HPDE6-E6E7 (cell line): ENCODE data around the gene STRA8.

ENCODE experiments used
- DNase-seq: peaks from one replicate; pipeline ENCODE4 v3.0.0; 2011; ENCODE audit warnings: missing footprints; ENCODE audit errors: extremely low spot score

Gene STRA8

DNA sequence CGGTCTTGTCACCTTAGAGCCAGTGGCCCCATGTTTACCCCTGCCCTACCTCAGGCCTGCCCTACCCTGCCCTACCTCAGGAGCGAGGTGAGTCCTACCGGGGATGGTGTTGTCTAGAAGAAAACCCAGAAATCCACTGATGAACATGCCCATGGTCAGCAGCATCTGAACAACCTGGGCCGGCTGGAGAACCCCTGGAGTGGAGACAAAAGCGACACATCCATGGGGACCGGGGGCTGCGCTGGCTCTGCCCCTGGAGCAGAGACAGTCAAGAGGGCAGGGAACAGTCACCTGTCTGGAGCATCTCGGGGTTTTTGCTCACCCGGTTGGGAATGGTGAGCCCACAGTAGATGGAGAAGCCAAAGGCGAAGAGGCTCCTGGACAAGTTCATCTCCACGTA is 36.3 kb downstream of the STRA8 start:
- DNase-seq = no peak

DNA sequence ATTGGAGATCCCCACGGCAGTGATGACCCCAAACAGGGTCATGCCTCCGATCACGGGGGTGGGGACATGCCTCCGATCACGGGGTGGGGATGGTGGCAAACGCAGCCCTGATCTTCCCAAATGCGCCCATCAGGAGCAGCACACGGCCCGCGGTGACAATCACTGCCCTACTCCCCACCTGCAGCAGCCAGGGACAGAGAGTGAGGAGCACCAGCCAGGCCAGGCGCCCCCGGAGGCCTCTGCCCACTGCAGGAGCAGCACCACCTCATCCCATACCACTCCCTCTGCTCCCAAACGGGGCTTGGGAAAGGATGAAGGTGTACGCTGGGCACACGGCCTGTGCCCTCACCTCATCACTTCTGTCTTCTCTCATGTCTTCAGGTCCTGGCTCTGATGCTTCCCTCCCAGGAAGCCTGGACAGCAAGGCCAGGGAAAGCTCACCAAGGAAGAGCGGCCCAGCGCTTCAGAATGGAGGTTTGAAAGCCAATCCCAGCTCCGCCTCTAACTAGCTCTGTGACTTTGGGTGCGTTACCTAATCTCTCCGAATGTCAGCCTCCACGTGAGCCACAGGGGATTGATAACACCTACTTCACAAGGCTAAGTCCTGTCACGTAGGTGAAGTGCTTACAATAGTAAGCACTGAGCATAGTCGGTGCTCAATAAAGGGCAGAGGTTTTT is 37.1 kb downstream of the STRA8 start:
- no peak for DNase-seq

DNA sequence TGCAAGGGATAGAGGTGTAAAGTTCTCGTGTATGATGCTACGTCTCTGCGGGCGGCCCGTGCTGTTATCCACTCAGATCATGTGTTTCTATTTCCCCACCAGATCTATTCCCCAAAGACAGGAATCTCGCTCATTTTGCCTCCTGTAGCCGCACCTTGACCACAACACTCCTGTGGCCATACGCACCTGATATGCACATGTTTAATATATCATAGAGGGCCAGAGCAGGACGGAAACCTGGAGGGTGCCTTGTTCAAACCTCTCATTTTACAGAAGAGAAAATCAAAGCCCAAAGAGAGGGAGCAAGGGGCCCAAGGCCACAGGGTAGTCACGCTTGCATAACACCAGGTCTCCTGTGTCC is 37.6 kb downstream of the STRA8 start:
- no peak for DNase-seq

DNA sequence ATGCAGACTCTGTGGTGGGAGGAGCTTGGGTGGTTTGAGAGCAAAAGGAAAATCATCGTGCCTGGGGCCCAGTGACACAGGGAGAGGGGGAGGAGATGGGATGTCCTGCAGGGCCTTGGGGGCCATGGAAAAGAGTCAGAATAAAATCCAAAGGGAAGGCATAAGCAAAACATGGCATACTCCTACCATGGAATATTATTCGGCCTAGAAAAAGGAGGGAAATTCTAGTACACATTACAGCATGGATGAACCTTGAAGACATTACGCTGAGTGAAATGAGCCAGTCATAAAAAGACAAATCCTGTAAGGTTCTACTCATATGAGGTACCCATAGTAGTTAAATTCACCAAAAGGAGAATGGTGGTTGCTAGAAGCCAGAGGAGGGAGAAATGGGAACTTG is 38.7 kb downstream of the STRA8 start:
- DNase-seq = no peak

DNA sequence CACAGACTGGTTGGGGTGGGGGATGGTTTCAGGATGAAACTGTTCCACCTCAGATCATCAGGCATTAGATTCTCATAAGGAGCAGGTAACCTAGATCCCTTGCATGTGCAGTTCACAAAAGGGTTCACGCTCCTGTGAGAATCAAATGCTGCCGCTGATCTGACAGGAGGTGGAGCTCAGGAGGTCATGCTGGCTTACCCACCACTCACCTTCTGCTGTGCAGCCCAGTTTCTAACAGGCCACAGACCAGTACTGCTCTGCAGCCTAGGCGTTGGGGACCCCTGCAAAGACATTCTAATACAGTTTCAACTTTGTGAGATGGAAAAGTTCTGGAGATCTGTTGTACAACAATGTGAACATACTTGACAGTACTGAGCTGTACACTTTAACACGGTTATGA is 39.9 kb downstream of the STRA8 start:
- DNase-seq = no peak

DNA sequence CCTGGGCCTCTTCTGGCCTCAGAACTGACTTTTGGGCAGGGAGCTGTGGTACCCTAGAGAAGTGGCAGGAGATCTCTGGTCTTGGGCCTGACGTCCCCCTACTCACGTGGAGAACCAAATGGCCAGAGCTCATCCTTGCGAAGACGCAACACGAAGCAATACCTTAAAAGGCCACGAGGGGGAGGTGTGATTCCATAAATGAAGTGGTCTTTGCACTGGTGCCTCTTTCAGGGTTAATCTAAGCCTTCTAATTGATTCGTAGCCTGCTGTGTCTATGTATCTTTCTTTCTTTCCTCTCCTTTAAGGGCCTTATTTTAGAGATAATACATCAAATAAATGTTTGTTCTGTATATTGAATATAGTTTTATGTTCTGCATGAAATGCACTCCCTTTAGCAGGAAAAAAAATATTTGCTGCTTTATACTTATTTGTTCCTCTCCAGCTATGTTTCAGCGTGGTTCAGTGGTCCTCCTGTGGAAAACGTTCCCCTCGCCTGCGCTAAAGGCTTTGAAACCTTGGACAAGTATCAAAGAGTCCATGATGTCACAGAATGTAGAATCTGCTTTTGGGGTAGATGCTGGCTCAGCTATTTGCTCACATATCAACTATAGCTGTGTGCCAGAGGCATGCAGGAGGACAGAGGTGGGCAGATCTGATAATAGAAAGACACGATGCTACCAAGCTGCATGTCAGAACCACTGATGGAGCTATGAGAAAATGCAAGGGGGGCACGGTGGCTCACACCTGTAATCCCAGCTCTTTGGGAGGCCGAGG is 41.0 kb downstream of the STRA8 start:
- DNase-seq = peak; percentile 55

DNA sequence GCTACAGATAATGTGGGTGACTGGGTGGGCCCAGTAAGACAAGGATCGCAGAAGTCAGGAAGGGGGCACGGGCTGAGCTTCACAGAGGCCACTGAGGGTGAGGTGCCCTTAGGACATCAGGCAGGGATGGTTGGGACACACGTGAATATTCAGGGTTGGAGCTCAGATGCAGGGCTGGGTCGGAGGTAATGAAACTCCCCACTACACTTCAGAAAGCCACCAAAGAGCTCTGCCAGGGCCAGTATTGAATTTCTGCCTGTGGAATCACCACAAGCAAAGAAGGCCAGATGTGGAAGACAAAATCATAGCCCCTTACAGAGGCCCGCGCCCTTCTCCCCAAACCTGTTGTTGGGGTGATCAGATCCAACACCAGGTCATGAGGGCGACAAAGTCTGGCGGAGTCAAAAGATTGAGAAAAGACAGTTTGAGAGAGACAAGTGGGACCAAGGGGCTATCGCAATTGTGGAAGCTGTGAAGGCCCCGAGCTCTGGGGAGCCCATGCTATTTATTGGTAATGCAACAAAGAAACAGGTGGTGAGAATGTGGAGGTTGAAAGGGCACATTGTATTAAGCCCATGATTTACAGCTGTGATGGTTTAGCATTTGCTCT is 42.4 kb downstream of the STRA8 start:
- DNase-seq = no peak

DNA sequence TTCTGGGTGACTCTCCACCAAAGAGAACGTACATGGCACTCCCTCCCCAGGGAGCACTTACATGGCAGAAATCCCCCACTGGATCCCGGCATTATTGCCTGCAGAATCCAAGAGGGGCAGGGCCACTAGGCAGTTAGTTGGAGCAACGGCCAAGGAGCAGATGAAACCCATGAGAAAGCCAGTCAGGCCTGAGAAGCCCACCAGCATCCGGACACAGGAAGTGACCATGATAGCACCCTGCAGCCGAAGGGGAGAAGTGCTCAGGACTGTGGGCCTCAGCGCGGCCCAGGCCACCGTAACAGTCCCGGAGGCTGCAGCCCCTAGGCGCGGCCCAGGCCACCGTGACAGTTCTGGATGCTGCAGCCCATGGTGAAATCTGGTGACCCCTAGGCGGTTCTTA is 43.5 kb downstream of the STRA8 start:
- no peak for DNase-seq

DNA sequence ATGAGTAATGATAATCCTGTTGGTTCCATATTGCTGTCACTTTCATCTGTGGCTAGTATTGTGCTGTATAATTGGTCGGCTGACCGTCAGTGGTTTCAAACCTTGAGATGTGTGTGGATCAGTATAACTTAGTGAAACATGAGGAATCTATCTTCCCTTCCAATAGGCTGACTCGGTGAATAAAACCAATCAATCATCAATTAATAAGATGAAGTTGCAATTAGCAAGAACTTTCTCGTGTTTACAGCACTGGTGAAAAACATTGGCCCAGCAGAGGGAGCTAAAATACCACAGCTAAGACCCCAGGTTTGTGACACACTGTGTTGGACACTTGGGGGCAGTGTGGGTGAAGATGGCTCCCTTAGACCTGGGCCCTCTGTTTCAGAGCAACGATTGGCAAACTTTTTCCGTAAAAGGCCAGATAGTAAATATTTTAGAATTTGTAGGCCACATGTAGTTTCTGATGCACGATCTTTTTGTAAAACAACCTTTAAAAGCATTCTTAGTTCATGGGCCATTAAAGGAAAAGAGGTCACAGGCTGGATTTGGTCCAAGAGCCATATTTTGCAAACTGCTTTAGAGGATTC is 47.8 kb downstream of the STRA8 start:
- DNase-seq = peak; percentile 76

DNA sequence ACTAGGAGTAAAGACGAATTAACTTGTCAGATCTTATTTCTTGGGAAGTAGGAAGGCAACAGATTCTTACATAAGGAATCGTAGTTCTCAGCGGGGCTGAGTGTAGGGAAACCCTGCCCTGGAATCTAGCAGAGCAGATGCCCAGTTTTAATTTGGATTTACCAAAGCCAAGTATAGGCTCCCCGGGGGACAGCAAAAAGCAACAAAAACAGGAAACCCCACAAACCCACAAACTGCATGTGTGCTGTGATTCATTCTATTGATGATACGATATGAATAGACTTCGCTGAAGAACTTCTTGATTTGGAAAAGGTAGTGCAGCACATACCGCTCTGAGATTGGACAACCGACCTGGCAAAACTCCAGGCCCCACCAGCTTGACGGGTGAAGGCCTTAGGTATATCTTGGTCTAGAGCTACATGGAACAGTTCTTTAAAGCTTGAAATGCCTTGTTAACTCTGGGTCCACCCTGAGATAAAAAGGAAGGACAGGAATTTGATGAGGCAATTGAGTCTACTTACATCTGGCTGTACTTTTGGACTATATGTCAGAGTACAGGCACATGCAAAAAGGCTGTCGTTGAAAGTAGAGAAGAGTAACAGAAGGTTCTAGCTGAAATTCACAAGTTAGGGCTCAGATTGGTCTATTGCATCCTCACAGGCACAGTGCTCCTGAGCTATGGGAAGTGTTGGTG is 49.1 kb downstream of the STRA8 start:
- no peak for DNase-seq

DNA sequence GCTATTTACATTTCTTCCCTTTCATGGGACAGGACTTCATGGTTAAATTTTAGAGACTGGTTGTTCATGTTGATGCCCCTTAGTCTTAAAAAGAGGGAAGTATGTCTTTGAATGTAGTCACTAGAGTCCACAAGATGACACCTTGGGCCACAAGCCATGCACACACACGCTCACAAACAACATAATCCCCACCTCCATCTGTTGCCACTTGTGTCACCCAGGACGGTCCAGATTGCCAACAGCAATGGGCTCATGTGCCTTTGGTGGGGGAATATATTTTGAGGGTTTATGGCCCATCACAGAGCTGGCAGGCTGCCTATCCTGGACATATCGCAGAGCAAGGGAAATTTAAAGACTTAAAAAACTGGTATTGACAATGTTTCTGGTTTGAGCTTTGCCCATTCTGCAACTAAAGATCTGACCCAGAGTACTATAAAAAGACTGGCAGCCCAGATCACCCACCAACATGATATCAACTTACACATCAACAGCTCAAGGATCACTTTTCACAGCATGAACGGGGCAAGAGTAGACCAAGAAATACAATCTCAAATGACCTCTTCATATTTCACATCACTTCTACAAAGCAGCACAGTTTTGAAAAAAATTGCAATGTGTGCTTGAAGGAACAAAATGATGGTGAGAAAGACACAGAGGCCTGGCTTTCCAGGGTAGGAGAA is 50.5 kb downstream of the STRA8 start:
- no peak for DNase-seq

DNA sequence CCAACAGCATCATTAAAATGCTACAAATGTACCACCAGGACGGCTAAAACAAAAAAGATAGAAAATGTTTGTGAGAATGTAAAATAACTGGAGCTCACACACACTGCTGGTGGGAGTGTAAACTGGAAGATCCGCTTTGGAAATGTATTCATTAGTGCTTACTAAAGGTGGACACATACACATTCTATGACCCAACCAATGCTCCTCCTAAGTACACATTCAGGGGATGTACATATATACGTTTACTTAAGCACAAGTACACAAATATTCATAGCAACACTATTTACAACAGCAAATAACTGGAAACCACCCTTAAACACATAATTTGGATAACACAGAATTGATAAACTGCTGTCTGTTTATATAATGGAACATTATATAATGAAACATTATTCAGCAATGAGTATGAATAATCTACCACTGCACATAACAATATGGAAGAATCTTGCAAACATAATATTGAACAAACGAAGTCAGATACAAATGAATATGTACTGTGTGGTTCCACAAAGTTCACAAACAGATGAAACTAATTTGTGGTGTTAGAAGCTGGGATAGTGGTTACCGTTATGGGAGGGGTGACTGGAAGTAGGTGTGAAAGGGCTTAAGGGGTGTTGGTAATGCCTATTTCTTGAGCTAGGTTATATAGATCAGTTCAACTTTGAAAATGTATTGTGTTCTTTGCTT is 52.1 kb downstream of the STRA8 start:
- DNase-seq = no peak

DNA sequence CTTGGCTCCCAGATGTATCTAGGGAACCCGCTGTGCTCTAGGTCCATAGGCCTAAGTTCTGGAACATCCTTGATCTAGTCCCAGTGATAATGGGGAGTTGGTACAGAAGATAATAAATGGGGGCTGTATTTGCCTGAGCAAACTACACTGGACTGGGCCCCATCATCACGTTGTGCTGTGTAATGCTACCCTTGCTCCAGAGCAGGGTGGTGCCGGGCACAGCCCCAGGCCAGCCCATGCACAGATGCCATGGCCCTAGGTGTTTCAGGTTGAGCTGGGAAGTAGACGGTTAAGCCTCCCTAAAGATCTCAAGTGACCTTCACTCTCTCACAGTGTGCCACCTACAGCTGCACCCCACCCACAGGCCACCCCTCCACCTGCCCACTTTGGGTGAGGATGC is 53.2 kb downstream of the STRA8 start:
- DNase-seq = no peak

DNA sequence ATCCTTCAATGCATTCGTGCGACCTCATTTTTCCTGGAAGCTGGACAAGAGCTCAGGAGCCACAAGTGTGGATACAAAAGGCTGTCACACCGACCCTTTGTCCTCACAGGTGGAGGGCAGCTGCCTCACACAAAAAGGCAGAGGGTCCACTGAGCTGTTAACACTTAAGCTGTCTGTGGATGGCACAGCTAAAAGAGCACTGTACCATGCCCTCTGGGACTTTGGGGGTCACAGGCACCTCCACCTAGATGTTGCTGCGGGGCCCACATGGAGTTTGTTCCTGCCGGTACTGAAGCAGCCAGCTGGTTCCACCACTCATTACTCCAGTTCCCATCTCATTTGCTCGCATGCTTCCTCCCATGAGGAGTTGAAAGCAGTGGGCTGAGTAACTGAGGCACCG is 57.0 kb downstream of the STRA8 start:
- DNase-seq = no peak

DNA sequence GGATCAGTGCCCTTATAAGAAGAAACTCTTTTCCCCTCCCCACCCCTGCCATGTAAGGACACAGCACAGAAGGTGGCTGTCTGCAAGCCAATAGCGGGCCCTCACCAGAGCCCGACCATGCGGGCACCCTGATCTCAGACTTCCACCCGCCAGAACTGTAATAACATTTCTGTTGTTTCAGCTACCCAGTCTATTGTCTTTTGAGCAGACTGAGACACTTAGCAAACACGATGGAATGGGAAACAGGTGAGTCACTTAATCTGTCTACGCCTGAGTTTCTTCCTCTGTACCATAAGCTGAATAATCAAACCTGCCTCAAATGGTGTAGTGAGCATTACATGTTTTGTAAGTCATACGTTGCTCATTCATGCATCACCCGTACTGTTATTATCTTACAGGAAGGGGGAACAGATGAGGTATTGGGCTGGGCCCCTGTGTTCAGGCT is 58.2 kb downstream of the STRA8 start:
- DNase-seq = peak; percentile 95

DNA sequence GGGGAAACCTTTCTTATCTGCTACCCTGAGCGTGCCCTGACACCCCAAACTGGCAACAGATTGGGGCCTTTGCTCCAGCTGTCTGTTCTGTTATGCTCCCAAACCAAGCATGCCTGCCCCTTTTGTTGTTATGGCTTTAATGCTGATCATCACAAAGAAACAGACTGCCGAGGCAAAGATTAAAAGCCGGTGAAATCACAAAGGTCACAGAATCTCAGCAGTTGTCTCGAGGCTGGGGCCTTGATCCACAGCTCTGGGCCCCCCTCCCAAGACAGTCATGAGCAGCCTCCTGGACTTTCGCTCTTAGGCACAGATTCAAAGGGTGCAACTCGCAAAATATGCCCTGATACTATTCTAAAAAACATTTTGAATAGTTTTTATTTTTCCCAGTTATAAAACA is 65.6 kb downstream of the STRA8 start:
- DNase-seq = no peak

DNA sequence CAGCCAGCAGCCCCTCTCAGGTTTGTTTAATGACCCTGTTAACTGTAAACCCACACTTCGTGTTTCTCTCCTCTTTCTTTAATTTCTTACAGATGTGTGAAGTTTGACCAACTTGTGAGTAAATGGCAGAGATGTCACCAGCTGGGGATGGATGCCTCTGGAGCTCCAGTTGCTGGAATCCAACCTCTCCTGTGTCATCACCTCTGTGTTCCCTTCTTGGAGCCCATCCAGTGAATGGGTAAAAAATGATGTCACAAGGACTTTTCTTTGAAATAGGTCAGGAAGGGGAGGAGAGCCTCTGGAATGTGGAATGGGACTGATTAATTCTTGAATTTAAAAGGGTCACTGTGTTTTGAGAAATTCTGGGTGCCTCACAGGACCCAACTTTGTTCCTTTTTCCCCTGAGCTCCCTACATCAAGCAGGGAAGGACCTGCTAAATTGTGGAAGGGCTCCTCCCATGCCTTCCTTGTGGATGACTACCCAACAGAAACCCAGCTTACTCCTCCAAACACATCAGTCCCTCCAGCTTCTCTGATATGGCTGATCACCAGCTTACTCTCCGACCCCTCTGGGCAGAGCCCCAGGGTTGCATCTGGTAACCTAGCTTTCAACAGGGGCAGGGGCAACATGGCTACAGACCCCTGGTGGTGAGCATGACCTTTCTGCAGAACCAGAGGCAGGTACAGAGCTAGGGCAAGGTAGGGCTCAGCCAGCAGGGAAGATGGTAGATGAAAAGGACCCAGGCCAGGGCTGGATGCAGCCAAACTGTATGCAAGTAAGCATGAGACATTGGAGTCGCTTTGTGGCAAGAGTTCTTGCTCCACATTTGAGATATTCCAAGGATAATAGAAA is 67.5 kb downstream of the STRA8 start:
- DNase-seq = no peak
